Body of pancreas (tissue), 4 donors: ENCODE data around the gene MEOX2. TPM values are rescaled to one million over a fixed set of nuclear protein-coding genes. Genes with fewer than 3 reads are reported as not detected.

Source experiments
- ATAC-seq: fragments of 150-250 bp; one replicate; pipeline ENCODE4 v1.9.1; 2016
- DNase-seq, 4 donors: peaks; one replicate each; pipeline ENCODE4 v3.0.0-alpha.2; 2019
- H3K27ac ChIP-seq, 4 donors: fragments of 200-600 bp; sonication (generic); 1 replicate in 3 of 4; 2 replicates in 1 of 4; pipeline versions ENCODE4 v1.5.1 to v1.6.1; 2016 to 2019; ENCODE audit warnings: mild to moderate bottlenecking in 1 of 4, mixed read lengths in 1 of 4, moderate library complexity in 1 of 4
- H3K27me3 ChIP-seq, 2 donors: fragments of 200-600 bp; sonication (generic); one replicate each; pipeline ENCODE4 v1.6.0; 2016; ENCODE audit warnings: mild to moderate bottlenecking in 1 of 2
- H3K36me3 ChIP-seq, 2 donors: fragments of 200-600 bp; sonication (generic); replicated peaks in 1 of 2; 2 replicates each; pipeline ENCODE4 v1.5.1; 2016; ENCODE audit warnings: low read depth in 2 of 2; ENCODE audit not compliant: insufficient read depth in 1 of 2
- H3K4me1 ChIP-seq: fragments of 200-600 bp; sonication (generic); one replicate; pipeline ENCODE4 v1.6.0; 2016
- H3K4me3 ChIP-seq, 2 donors: fragments of 200-600 bp; sonication (generic); 1 replicate in 1 of 2; 2 replicates in 1 of 2; pipeline ENCODE4 v1.5.1; 2016 to 2019
- H3K9me3 ChIP-seq, 3 donors: fragments of 200-600 bp; sonication (generic); 1 replicate in 2 of 3; 2 replicates in 1 of 3; pipeline ENCODE4 v1.5.1; 2016
- POLR2A ChIP-seq, 3 donors: fragments of 450-650 bp; IDR thresholded peaks; one replicate each; pipeline ENCODE4 v1.6.1; 2016; ENCODE audit warnings: antibody characterized with exemption in 3 of 3, mild to moderate bottlenecking in 2 of 3
- WGBS, 2 donors: methylation state at CpG; one replicate each; pipeline ENCODE4 v1.1.5; 2017; 5-methylcytosine and 5-hydroxymethylcytosine counted together
- intact Hi-C: fragments of 100-400 bp; cut with DNase I; formaldehyde crosslinking; loops from one replicate; pipeline ENCODE4 v1.15.1; 2023
- total RNA-seq, 2 donors: library from RNA; depleted of rRNA; stranded (reverse); fragments of >200 nt; gene quantifications; one replicate each; pipeline ENCODE4 v1.1.0, GENCODE V29; 2016
- TF ChIP-seq, protein P1 (sequence below), 7 experiments: fragments of 450-650 bp in 4 of 7; fragments of 200-600 bp in 3 of 7; sonication (generic) in 3 of 7; IDR thresholded peaks; one replicate each; pipeline ENCODE4 v1.5.1; 2016 to 2019; ENCODE audit warnings: antibody characterized with exemption in 7 of 7

Gene MEOX2
- total RNA-seq, 2 donors from 2014 or later = 0.66 to 8.0 TPM

DNA sequence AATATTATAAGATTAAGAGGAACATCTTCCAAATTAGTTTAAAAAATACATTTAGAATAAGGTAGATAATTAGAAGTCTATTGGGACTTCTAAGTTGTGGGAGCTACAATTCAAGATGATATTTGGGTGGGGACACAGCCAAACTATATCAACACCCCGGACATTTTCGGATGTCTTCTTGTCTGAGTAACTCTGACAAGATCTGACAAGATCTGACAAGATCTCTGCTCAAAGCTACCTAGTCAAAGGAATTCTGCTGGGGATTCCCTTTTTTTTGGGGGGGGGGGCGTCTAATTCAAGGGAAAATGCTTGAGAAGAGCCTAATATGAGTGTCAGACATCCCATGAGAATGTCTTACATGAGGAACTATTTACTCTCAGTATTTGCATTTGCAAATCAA is 119.4 kb downstream of the MEOX2 start:
- 58 to 62% methylated on average over 3 of the region's 3 CpGs for WGBS, 2 donors
- Histone ChIP-seq H3K9me3 (no peaks in the 10 kb centered on the region), H3K4me1 (peaks cover under 1% of the 10 kb centered on the region), H3K36me3 (no peaks in the 10 kb centered on the region), H3K4me3 (no peak overlapping the region), H3K27ac (no peak overlapping the region), H3K27me3 (no peaks in the 10 kb centered on the region)
- no peak for ATAC-seq
- TF ChIP-seq, protein P1, sequence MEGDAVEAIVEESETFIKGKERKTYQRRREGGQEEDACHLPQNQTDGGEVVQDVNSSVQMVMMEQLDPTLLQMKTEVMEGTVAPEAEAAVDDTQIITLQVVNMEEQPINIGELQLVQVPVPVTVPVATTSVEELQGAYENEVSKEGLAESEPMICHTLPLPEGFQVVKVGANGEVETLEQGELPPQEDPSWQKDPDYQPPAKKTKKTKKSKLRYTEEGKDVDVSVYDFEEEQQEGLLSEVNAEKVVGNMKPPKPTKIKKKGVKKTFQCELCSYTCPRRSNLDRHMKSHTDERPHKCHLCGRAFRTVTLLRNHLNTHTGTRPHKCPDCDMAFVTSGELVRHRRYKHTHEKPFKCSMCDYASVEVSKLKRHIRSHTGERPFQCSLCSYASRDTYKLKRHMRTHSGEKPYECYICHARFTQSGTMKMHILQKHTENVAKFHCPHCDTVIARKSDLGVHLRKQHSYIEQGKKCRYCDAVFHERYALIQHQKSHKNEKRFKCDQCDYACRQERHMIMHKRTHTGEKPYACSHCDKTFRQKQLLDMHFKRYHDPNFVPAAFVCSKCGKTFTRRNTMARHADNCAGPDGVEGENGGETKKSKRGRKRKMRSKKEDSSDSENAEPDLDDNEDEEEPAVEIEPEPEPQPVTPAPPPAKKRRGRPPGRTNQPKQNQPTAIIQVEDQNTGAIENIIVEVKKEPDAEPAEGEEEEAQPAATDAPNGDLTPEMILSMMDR (IDR thresholded peaks at IDR 0.05) = no peak
- TF ChIP-seq POLR2A (IDR thresholded peaks at IDR 0.05) = no peak
- no peak for DNase-seq
- intact Hi-C loops = no loop called here

DNA sequence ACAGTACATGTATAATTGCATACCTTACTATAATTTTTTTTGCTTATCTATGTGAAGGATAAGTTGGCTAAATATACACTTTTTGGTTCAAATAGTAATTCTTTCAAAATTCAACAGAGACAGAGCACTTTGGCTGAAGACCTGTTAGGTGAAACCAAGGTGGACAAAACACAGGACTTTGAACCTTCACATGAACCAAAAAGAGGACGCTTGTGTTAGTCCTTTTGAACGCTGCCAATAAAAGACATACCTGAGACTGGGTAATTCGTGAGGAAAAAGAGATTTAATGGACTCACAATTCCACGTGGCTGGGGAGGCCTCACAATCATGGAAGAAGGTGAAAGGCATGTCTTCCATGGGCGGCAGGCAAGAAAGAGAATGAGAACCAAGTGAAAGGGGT is 120.0 kb downstream of the MEOX2 start:
- H3K4me1 ChIP-seq = peaks cover 6% of the 10 kb centered on the region
- no peak overlapping the region for H3K4me3 ChIP-seq
- DNase-seq (no peak), ATAC-seq (no peak)
- no peaks in the 10 kb centered on the region for H3K27me3 ChIP-seq
- H3K9me3 ChIP-seq = no peaks in the 10 kb centered on the region
- 64 to 68% methylated on average over 5 of the region's 5 CpGs for WGBS, 2 donors
- no peak for TF ChIP-seq POLR2A (IDR thresholded peaks at IDR 0.05)
- TF ChIP-seq, protein P1 (IDR thresholded peaks at IDR 0.05) = no peak
- no peaks in the 10 kb centered on the region for H3K36me3 ChIP-seq
- intact Hi-C loops = no loop called here
- no peak overlapping the region for H3K27ac ChIP-seq

DNA sequence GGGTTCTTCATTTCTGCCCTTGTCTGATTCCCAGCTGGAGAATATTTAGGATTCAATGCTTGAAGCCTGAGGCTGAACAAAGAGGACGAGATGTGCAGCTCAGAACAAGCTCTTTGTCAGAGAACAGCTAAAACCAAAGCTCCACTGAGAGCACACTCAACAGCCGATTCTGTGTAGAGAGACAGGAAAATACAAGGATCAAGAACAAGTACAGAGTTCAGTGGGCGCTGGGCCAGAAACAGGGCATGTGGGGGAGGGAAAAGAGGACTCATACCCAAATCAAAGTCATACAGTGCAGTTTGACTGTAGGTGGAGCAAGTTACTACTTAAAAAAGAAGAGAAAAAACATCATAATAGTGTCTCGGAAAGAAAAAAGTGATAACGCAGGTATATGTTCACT is 124.6 kb downstream of the MEOX2 start, which contains the start of gene AGMO:
AGMO (minus strand) TSS at position 181 of the 400 bp plus-strand sequence.
- TF ChIP-seq POLR2A (IDR thresholded peaks at IDR 0.05) = no peak
- TF ChIP-seq, protein P1 (IDR thresholded peaks at IDR 0.05) = no peak
- Histone ChIP-seq H3K27me3 (no peaks in the 10 kb centered on the region), H3K27ac (peak within 1 kb of the TSS in 1 of 4 donors; percentile 20), H3K36me3 (no peaks in the 10 kb centered on the region), H3K4me1 (peaks cover 6% of the 10 kb centered on the region), H3K9me3 (no peaks in the 10 kb centered on the region), H3K4me3 (no peak within 1 kb of the TSS)
- intact Hi-C loops = no loop called here
- peak; percentile 52 to 72 (median 52) for DNase-seq
- 41 to 46% methylated on average over 5 of the region's 5 CpGs for WGBS, 2 donors
- peak; percentile 69 for ATAC-seq

Other genes with a start within 250 kb of the MEOX2 start
- under 1 TPM in 1 of 2 donors, not detected in 1; 0.52 TPM for gene AGMO, start 124.7 kb downstream of the MEOX2 start, total RNA-seq